CD4-positive, alpha-beta T cell treated with Interleukin-15 for 1 hour (primary cell): ENCODE data around the gene CACNB1.

Source experiments
- DNase-seq: peaks from one replicate; pipeline ENCODE4 v3.0.0-alpha.2; 2020

The CACNB1 gene

DNA sequence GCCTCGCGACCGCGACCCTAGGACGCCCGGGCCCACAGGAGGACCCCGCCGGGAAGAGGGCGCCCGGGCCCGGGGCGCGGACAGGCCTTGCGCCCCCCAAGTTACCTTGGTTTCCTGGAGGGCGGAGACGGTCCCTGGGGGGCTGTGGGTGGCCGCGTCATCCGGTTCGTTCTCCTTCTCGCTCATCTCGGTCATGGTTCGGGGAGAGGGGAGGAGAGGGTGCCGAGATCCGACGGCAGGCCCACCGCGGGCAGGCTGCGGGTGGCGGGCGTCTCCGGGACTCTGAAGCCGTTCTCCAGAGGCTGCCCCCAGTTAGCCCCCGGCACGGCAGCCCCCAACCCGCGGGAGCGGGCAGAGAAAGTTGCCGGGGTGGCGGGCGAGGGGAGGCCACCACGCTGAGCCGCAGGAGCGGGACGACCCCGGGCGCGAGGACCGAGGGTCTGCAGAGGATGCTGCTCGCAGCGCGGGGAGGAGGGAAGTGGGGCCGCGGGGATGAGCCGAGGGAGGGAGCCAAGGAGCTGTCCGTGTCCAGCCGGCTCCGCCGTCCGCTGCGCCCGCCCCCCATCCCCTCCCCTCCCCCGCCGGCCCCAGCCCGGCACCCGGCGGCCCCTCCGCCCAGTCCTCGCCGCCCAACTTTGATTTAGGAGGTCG, 28.0 kb upstream of the CACNB1 start, which contains the start of gene STAC2:
Gene STAC2, minus strand, starts transcription at position 638 of the 651 bp plus-strand sequence. Its CDS starts 443 bp downstream, at position 195.
- peak; percentile 33 for DNase-seq

DNA sequence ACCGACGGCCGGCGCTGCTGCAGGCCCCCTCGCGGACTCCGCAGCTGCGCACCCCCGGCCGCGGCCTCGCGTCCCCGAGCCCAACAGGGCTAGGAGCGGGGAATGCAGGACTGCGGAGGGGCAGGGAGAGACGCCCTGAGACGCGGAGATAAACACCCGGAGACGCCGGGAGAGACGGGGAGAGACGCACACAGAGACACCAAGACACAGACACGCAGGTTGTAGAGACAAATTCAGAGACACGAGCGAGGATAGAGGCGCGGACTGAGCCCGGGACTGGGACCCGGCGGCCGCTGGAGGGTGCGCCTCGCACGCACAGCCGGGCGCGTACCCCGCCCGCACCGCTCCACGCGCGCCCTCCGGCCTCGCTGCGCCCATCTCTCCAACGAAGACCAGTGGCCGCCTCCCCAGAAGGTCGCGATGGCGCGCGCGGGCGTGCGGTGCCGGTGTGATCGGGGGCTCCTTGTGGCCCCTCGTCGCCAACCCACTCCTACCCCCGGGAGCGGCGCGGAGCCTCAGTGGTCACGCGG, 27.4 kb upstream of the CACNB1 start:
- DNase-seq, result no peak

- no peak for DNase-seq
Measured at GRCh38 chr17:39223907-39224777, 26.7 kb upstream of the CACNB1 start.

DNA sequence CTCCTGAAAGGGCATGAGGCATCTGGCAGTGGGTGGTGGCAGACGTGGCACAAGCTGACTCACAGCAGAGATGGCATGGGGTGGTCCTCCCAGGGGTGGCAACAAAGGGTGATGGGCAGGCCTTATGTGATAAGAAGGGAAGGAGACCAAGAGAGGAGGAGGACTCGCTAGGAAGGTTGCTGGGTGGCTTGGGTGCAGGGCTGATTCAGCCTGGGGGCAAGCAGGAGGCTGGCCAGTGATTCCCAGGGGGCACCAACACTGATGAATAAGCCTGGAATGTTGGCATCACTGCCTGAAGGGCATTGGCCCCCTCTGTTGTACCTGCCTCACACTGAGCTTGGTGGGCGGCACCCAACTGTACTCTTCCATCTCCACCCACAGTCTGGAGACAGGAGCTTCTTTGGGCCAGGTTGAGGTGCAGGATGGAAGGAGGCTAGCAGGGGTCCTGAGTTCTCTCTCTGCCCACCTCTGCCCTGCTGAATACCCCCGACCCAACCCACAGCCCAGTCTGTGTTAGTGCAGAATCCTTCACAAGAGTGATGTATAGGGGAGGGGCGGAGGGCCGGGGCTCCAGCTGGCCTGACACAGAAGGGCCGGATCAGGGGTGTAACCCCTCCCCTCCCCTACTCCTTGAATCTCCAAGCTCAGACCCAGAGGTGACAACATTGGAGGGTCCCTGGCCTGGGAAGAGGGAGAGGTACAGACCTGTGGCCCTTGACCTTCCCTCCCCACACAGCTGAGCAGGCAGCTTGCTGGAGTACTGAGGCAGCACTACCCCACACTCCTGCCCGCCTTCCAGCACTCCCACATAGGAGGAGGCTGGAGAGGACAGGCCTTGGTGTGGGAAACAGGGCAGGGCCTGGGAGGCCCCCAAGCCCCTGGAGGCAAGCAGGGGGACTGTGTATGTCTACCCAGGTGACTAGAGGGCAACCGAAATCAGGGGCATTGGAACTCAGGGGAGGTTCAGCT, 25.7 kb upstream of the CACNB1 start:
- no peak for DNase-seq

- no peak for DNase-seq
Measured at GRCh38 chr17:39222151-39222550, 24.7 kb upstream of the CACNB1 start.

DNA sequence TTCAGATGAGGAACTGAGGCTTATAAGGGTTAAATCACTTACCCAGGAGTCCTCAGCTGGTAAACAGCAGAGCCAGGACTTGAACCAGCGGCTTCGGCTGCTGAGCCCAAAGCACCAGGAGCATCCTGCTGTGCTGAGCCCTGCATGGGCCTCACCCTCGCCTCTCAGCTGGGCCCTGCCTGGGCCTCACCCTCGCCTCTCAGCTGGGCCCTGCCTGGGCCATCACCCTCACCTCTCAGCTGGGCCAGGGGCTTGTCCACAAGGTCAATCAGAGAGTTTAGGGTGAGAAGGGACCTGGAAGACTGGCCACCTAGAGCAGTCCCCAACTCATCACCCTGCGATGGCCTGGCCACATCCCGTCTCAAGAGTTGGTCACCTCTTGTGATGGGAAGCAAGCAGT, 24.1 kb upstream of the CACNB1 start:
- no peak for DNase-seq

GRCh38 chr17:39219647-39220154, 22.2 kb upstream of the CACNB1 start:
- no peak for DNase-seq

- DNase-seq, result no peak
Measured at GRCh38 chr17:39218906-39219305, 21.4 kb upstream of the CACNB1 start.

DNA sequence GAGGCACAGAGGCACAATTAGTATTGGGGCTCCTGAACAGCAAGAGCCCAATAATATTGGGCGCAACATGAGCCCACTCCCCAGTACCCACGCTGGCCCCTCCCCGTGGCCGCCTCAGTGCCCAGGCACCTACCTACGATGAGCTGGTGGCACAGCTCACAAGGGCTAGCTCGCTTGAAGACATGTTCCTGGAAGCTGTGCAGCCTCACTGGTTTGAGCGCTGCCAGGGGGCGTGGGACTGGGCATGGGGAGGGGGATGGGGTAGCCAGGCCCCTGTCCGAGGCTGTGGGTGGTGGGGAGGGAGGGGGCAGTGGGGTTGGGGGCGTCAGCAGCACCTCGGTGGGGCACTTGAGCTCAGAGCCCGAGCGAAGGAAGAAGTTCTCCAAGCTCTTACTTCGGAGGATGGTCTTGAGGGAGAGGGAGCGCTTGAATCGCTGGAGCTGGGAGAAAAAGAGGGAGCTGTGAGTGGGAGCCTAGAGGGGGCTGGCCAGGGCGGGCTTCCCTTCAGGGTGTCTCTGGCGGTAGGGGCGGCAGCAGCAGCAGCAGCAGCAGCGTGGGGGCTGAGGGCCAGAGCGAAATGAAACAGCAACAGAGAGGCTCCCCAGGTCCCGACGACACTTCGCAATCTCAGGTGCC, 20.4 kb upstream of the CACNB1 start:
- no peak for DNase-seq

DNA sequence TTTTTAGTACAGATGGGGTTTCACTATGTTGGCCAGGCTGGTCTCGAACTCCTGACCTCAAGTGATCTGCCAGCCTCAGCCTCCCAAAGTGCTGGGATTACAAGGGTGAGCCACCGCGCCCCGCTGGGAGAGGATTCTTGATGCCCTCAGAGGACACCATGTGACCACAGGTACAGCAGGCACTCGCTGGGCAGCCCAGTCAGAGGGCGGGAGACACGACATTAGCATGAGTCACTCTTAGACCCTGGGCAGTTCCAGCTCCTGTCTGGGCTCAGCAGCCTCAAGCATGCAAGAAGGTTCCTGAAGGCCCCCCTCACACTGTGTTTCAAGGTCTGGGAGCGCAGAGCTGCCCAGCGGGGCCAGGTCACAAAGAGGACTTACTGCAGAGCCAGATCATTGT, 16.4 kb upstream of the CACNB1 start:
- no peak for DNase-seq

- DNase-seq, result no peak
Measured at GRCh38 chr17:39212841-39213480, 15.5 kb upstream of the CACNB1 start.

- no peak for DNase-seq
Measured at GRCh38 chr17:39212195-39212810, 14.8 kb upstream of the CACNB1 start.

- DNase-seq, result no peak
Measured at GRCh38 chr17:39210093-39210434, 12.6 kb upstream of the CACNB1 start.

GRCh38 chr17:39209317-39210092, 12.0 kb upstream of the CACNB1 start:
- DNase-seq, result peak; percentile 80

DNA sequence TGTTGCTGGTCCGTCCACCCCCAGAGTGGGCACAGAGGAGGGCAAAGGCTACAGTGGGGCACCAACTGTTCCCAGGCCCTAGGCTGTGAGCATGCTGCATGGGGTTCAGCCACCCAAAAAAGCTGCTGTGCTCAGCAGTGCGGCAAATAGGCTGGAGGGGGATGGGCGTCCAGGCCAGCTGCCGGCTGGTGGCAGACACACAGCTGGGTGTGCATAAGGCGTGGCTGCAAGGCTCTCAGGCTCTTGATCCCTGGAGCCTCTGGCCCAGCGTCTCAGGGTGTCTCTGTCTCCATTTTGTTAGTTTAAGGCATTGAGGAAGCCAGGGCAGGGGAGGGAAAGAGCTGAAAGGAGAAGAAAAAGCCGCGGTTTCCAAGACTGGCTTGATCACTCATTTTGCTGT, 11.4 kb upstream of the CACNB1 start:
- peak; percentile 75 for DNase-seq

DNA sequence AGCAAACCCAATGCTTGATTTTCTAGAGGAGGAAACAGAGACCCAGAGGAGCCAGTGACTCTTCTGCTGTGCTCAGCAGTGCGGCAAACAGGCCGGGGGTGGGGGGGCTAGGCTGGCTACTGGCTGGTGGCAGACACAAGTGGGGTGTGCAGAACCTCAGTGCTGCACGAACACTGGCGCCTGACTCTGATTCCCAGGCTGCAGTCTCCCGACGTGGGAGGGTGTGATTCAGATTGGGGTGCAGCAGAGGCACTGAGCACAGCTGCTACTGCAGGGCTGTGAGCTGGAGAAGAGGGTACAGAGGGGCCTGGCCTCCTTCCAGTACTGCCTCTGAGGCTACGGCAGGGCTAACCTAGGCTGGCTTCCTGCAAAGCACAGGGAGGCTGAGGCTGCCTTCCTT, 10.7 kb upstream of the CACNB1 start:
- no peak for DNase-seq

GRCh38 chr17:39205112-39205526, 7.7 kb upstream of the CACNB1 start:
- DNase-seq, result no peak

- DNase-seq, result no peak
Measured at GRCh38 chr17:39204245-39204644, 6.8 kb upstream of the CACNB1 start.

GRCh38 chr17:39200957-39201510, 3.6 kb upstream of the CACNB1 start:
- no peak for DNase-seq
